Left lung (tissue), 10 donors: ENCODE data around the gene GRIP2. TPM values are rescaled to one million over a fixed set of nuclear protein-coding genes. Genes with fewer than 3 reads are reported as not detected.
A peak's percentile ranks its signal among the peaks of the same experiment; 100 is the strongest.

Experiments used
- ATAC-seq: fragments of 200-7000 bp; cut with Tn5 transposase; one replicate; pipeline ENCODE4 v1.9.1; 2020; ENCODE audit warnings: moderate library complexity
- DNase-seq, 4 donors: peaks; one replicate each; pipeline ENCODE4 v3.0.0-alpha.2; 2013 to 2020
- H3K27ac ChIP-seq, 2 donors: fragments of 200-600 bp; sonication (generic) in 1 of 2; one replicate each; pipeline versions ENCODE4 v1.5.0 to v1.8.0; 2020 to 2021
- H3K27me3 ChIP-seq, 2 donors: fragments of 200-600 bp; sonication (generic) in 1 of 2; one replicate each; pipeline versions ENCODE4 v1.5.0 to v1.8.0; 2020 to 2021
- H3K36me3 ChIP-seq, 2 donors: fragments of 200-600 bp; sonication (generic) in 1 of 2; one replicate each; pipeline versions ENCODE4 v1.5.0 to v1.8.0; 2020 to 2021
- H3K4me1 ChIP-seq, 2 donors: fragments of 200-600 bp; one replicate each; pipeline ENCODE4 v1.8.0; 2021
- H3K4me3 ChIP-seq, 2 donors: fragments of 200-600 bp; sonication (generic) in 1 of 2; one replicate each; pipeline versions ENCODE4 v1.5.0 to v1.8.0; 2020 to 2021; ENCODE audit warnings: mild to moderate bottlenecking in 1 of 2
- H3K9me3 ChIP-seq, 2 donors: fragments of 200-600 bp; sonication (generic) in 1 of 2; one replicate each; pipeline versions ENCODE4 v1.5.0 to v1.8.0; 2020 to 2021
- intact Hi-C, 2 donors: fragments of 100-400 bp; cut with DNase I; formaldehyde crosslinking; loops; one replicate each; pipeline versions ENCODE4 v1.11.2 to v1.14.2; 2022
- polyA plus RNA-seq, 6 donors: library from polyadenylated mRNA; unstranded; fragments of 120-200 nt; gene quantifications; one replicate each; pipeline ENCODE4 v1.2.1, GENCODE V29; 2013; ENCODE audit not compliant: insufficient read length in 6 of 6
- total RNA-seq, 2 donors: library from RNA; stranded (reverse); fragmentation: NEBNext Ultra II Directional; extraction: Animal tissue kit (Norgen Biotek cat#: 25700); gene quantifications; one replicate each; pipeline ENCODE4 v1.2.1, GENCODE V29; 2021
- TF ChIP-seq, protein P1 (sequence below), 2 donors: fragments of 200-600 bp; sonication (generic) in 1 of 2; IDR thresholded peaks; one replicate each; pipeline versions ENCODE4 v1.5.0 to v1.8.0; 2021; ENCODE audit warnings: antibody characterized with exemption in 2 of 2
- donor health status: DM: no; HTN: yes; CAD: no.
- donor health status: DM: no; HTN: no; CAD: no.

GRIP2 gene
- total and polyA plus RNA-seq, 8 donors = 0.31 to 1.9 (median 1.1) TPM

DNA sequence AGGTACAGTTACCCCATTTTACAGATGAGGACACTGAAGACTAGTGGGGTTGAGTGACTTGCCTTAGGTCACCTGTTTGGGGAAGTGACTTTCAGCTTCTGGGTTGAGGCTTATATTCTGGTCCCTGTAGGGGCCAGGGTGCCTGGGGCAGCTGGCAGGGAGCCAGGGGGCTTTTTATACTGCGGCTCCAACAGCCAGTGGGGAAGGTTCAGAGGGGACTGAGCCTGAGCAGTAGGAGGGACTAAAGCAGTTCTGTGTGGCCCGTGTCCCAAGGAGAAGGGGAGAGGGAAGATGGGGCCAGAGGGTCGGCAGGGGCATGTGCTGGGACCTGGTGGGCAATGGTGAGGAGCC, 100.0 kb downstream of the GRIP2 start:
- Histone ChIP-seq H3K36me3 (peaks cover 0 to 22% of the 10 kb centered on the region in 2 donors), H3K4me3 (no peak overlapping the region), H3K4me1 (peaks cover 38 to 74% of the 10 kb centered on the region in 2 donors), H3K27ac (peak overlapping the region in 1 of 2 donors; percentile 78), H3K27me3 (no peaks in the 10 kb centered on the region), H3K9me3 (no peaks in the 10 kb centered on the region)
- ATAC-seq (no peak), DNase-seq (peak in 1 of 4 donors; percentile 70)
- TF ChIP-seq, protein P1, sequence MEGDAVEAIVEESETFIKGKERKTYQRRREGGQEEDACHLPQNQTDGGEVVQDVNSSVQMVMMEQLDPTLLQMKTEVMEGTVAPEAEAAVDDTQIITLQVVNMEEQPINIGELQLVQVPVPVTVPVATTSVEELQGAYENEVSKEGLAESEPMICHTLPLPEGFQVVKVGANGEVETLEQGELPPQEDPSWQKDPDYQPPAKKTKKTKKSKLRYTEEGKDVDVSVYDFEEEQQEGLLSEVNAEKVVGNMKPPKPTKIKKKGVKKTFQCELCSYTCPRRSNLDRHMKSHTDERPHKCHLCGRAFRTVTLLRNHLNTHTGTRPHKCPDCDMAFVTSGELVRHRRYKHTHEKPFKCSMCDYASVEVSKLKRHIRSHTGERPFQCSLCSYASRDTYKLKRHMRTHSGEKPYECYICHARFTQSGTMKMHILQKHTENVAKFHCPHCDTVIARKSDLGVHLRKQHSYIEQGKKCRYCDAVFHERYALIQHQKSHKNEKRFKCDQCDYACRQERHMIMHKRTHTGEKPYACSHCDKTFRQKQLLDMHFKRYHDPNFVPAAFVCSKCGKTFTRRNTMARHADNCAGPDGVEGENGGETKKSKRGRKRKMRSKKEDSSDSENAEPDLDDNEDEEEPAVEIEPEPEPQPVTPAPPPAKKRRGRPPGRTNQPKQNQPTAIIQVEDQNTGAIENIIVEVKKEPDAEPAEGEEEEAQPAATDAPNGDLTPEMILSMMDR (IDR thresholded peaks at IDR 0.05) = no peak
- intact Hi-C loops = no loop called here

DNA sequence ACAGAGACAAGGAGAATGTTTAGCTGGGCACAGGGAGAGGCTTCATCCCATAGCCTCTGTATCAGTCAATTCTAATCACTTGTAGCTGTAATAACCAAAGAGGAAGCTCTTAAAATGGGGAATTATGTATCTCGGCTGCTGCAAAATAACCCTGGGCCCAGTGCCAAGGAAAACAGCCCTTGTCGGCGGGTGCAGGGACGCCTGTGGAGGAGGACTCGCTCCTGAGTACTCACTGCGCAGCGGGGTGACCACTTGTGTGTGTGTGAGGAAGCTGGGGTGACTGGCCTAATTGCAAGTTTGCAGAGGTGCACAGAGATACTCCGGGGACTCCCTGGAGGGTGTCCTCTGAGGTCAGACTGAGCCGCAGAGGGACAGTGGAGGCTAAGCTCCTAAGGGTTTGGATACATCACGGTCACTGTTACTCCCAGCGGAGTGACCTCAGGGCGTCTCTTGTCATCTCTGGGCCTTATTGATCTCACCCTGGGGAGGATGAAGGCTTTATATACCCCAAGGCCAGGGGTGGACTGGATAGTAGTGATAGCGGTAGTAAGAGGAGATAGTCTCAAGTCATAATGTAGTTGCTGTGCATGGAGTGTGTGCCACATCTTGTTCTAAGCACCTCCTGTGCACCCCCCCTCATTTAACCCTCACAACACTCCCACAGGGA, 100.5 kb downstream of the GRIP2 start:
- ATAC-seq = peak; percentile 62
- peaks cover 43 to 79% of the 10 kb centered on the region in 2 donors for H3K4me1 ChIP-seq
- TF ChIP-seq, protein P1 (IDR thresholded peaks at IDR 0.05) = no peak
- no peaks in the 10 kb centered on the region for H3K9me3 ChIP-seq
- peak in 3 of 4 donors; percentile 75 to 93 (median 86) for DNase-seq
- H3K27me3 ChIP-seq = no peaks in the 10 kb centered on the region
- intact Hi-C loops = no loop called here
- H3K36me3 ChIP-seq = peaks cover 0 to 18% of the 10 kb centered on the region in 2 donors
- no peak overlapping the region for H3K4me3 ChIP-seq
- H3K27ac ChIP-seq = peak overlapping the region in 1 of 2 donors; percentile 78

Other genes starting within 250 kb of the GRIP2 start
- 100 to 1,000 TPM in 1 of 2 donors, 10 to 100 TPM in 1; 32.2 to 134 TPM for gene SLC6A6, start 137.7 kb downstream of the GRIP2 start, total RNA-seq
- gene SLC6A6, start 137.7 kb downstream of the GRIP2 start, polyA plus RNA-seq = 10 to 100 TPM; 14.0 to 20.8 (median 19.9) TPM
- 10 to 100 TPM; 13.3 to 15.5 TPM for gene CCDC174, start 111.4 kb upstream of the GRIP2 start, total RNA-seq
- 10 to 100 TPM; 32.8 to 42.2 (median 35.3) TPM for gene CCDC174, start 111.4 kb upstream of the GRIP2 start, polyA plus RNA-seq
- under 1 TPM in 1 of 2 donors, not detected in 1; 0.26 TPM for gene C3orf20, start 134.8 kb upstream of the GRIP2 start, total RNA-seq
- gene C3orf20, start 134.8 kb upstream of the GRIP2 start, polyA plus RNA-seq = under 1 TPM; 0.06 to 0.31 (median 0.15) TPM